PC-3 (cell line): Measurements from ENCODE around the gene MED13.

Source experiments
- EZH2 ChIP-seq: fragments of 300-600 bp; sonication (generic); IDR thresholded peaks from one replicate; pipeline ENCODE4 v1.6.1; 2017; ENCODE audit warnings: antibody characterized with exemption, mild to moderate bottlenecking, low read length; ENCODE audit not compliant: unreplicated experiment
- EZH2phosphoT487 ChIP-seq: fragments of 300-600 bp; sonication (generic); IDR thresholded peaks from 2 replicates; pipeline ENCODE4 v1.6.1; 2018; ENCODE audit warnings: mild to moderate bottlenecking, antibody characterized with exemption, low read length, borderline replicate concordance
- TF ChIP-seq, protein P1 (sequence below): fragments of 300-600 bp; sonication (generic); conservative IDR thresholded peaks from 2 replicates; pipeline ENCODE4 v1.5.1; 2017; ENCODE audit warnings: antibody characterized with exemption, low read depth, mild to moderate bottlenecking, low read length

- no peak for TF ChIP-seq EZH2
- TF ChIP-seq, protein P1, sequence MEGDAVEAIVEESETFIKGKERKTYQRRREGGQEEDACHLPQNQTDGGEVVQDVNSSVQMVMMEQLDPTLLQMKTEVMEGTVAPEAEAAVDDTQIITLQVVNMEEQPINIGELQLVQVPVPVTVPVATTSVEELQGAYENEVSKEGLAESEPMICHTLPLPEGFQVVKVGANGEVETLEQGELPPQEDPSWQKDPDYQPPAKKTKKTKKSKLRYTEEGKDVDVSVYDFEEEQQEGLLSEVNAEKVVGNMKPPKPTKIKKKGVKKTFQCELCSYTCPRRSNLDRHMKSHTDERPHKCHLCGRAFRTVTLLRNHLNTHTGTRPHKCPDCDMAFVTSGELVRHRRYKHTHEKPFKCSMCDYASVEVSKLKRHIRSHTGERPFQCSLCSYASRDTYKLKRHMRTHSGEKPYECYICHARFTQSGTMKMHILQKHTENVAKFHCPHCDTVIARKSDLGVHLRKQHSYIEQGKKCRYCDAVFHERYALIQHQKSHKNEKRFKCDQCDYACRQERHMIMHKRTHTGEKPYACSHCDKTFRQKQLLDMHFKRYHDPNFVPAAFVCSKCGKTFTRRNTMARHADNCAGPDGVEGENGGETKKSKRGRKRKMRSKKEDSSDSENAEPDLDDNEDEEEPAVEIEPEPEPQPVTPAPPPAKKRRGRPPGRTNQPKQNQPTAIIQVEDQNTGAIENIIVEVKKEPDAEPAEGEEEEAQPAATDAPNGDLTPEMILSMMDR, result no peak
- TF ChIP-seq EZH2phosphoT487, result no peak
These were observed 36.0 kb upstream of the MED13 start for GRCh38 chr17:62101090-62101489.
